Neural crest cell (in vitro differentiated cells): Measurements from ENCODE around the gene AGAP3. TPM values are rescaled to one million over a fixed set of nuclear protein-coding genes. Genes with fewer than 3 reads are reported as not detected.
A peak's percentile ranks its signal among the peaks of the same experiment; 100 is the strongest.

Experiments
- DNase-seq: peaks from one replicate; pipeline ENCODE4 v3.0.0; 2021; ENCODE audit warnings: low read depth, mixed read lengths, low spot score
- H3K27ac Mint-ChIP-seq: one replicate; pipeline ENCODE4 v1.8.0; 2021; ENCODE audit warnings: mild to moderate bottlenecking, mixed read lengths; ENCODE audit not compliant: unreplicated experiment
- H3K27me3 Mint-ChIP-seq: 2 replicates; pipeline ENCODE4 v1.8.0; 2021; ENCODE audit warnings: low read depth, mild to moderate bottlenecking, mixed read lengths
- H3K36me3 Mint-ChIP-seq: 2 replicates; pipeline ENCODE4 v1.8.0; 2021; ENCODE audit warnings: low read depth, mild to moderate bottlenecking, mixed read lengths
- H3K4me1 Mint-ChIP-seq: 2 replicates; pipeline ENCODE4 v1.8.0; 2021; ENCODE audit warnings: mixed read lengths
- H3K4me3 Mint-ChIP-seq: one replicate; pipeline ENCODE4 v1.8.0; 2021; ENCODE audit warnings: mild to moderate bottlenecking, mixed read lengths
- H3K9me3 Mint-ChIP-seq: 2 replicates; pipeline ENCODE4 v1.8.0; 2021; ENCODE audit warnings: mixed read lengths
- CTCF ChIP-seq: fragments of 200-600 bp; sonication (generic); conservative IDR thresholded peaks from 2 replicates; pipeline ENCODE4 v1.5.0; 2021; ENCODE audit warnings: antibody characterized with exemption, mild to moderate bottlenecking
- total RNA-seq: library from RNA; stranded (reverse); gene quantifications from 2 replicates; pipeline ENCODE4 v1.2.1, GENCODE V29; 2021

The AGAP3 gene
- total RNA-seq, 1 donor from 2014 or later = 139 TPM

GRCh38 chr7:151131592-151132293 is 45.5 kb downstream of the AGAP3 start:
- no peak for DNase-seq
- no peak for TF ChIP-seq CTCF
- Mint-ChIP-seq H3K36me3 (peaks cover 6% of the 10 kb centered on the region), H3K9me3 (no peaks in the 10 kb centered on the region), H3K27ac (no peak overlapping the region), H3K4me3 (no peak overlapping the region), H3K27me3 (no peaks in the 10 kb centered on the region), H3K4me1 (peaks cover 6% of the 10 kb centered on the region)

GRCh38 chr7:151132461-151133205 is 46.4 kb downstream of the AGAP3 start:
- H3K4me3 Mint-ChIP-seq = no peak overlapping the region
- no peak for DNase-seq
- TF ChIP-seq CTCF = no peak
- peaks cover 4% of the 10 kb centered on the region for H3K4me1 Mint-ChIP-seq
- H3K36me3 Mint-ChIP-seq = peaks cover 6% of the 10 kb centered on the region
- no peak overlapping the region for H3K27ac Mint-ChIP-seq
- H3K27me3 Mint-ChIP-seq = no peaks in the 10 kb centered on the region
- no peaks in the 10 kb centered on the region for H3K9me3 Mint-ChIP-seq

GRCh38 chr7:151133266-151133985 is 47.2 kb downstream of the AGAP3 start:
- Mint-ChIP-seq H3K27ac (no peak overlapping the region), H3K4me3 (peak overlapping the region; percentile 31), H3K27me3 (no peaks in the 10 kb centered on the region), H3K4me1 (no peaks in the 10 kb centered on the region), H3K9me3 (no peaks in the 10 kb centered on the region), H3K36me3 (peaks cover 6% of the 10 kb centered on the region)
- no peak for TF ChIP-seq CTCF
- DNase-seq = no peak

GRCh38 chr7:151133986-151134742 is 47.9 kb downstream of the AGAP3 start:
- no peak for TF ChIP-seq CTCF
- no peaks in the 10 kb centered on the region for H3K9me3 Mint-ChIP-seq
- H3K4me3 Mint-ChIP-seq = no peak overlapping the region
- H3K4me1 Mint-ChIP-seq = peaks cover 6% of the 10 kb centered on the region
- no peak overlapping the region for H3K27ac Mint-ChIP-seq
- DNase-seq = no peak
- peaks cover 6% of the 10 kb centered on the region for H3K36me3 Mint-ChIP-seq
- H3K27me3 Mint-ChIP-seq = no peaks in the 10 kb centered on the region
